ENCODE data around the gene CARF. TPM values are rescaled to one million over a fixed set of nuclear protein-coding genes. Genes with fewer than 3 reads are reported as not detected.
A peak's percentile ranks its signal among the peaks of the same experiment; 100 is the strongest.

The CARF gene
- total and polyA plus RNA-seq, 2 of the 13 experiments (the other 11 are each of a cell fraction or from before 2014, with no cell fraction given): 3.0 to 5.4 TPM

- TF ChIP-seq GFI1 (CRISPR knock-in tag; IDR thresholded peaks at IDR 0.05; ENCODE audit: borderline replicate concordance) (0 out of 2 replicates have a peak, but pooled peaks have one; percentile 28), ATF2 (CRISPR knock-in tag; IDR thresholded peaks at IDR 0.05) (peak; percentile 55; the same call in 1 of the 2 replicates), EP300 (IDR thresholded peaks at IDR 0.05; ENCODE audit: low read depth in 2 of 2, low read length in 2 of 2) (no peak), EP300 (CRISPR knock-in tag; IDR thresholded peaks at IDR 0.05; ENCODE audit: borderline replicate concordance) (no peak), ZBTB34 (CRISPR knock-in tag; IDR thresholded peaks at IDR 0.05) (no peak), PPARG (CRISPR knock-in tag; conservative IDR thresholded peaks at IDR 0.05) (peak; percentile 21), ZSCAN5A (CRISPR knock-in tag; IDR thresholded peaks at IDR 0.05; ENCODE audit: borderline replicate concordance) (no peak), ZNF496 (CRISPR knock-in tag; IDR thresholded peaks at IDR 0.05; ENCODE audit: insufficient replicate concordance) (no peak), ARHGAP35 (CRISPR knock-in tag; IDR thresholded peaks at IDR 0.05; ENCODE audit: borderline replicate concordance) (no peak), MEIS2 (CRISPR knock-in tag; IDR thresholded peaks at IDR 0.05) (no peak; the same call in 1 of the 2 replicates), ZNF891 (CRISPR knock-in tag; IDR thresholded peaks at IDR 0.05) (no peak), ZNF337 (CRISPR knock-in tag; IDR thresholded peaks at IDR 0.05; ENCODE audit: borderline replicate concordance, low read depth) (0 out of 2 replicates have a peak, but pooled peaks have one; percentile 56), ZNF788 (CRISPR knock-in tag; IDR thresholded peaks at IDR 0.05; ENCODE audit: borderline replicate concordance) (peak; percentile 81; the same call in 1 of the 2 replicates), MIER3 (CRISPR knock-in tag; IDR thresholded peaks at IDR 0.05; ENCODE audit: borderline replicate concordance) (0 out of 2 replicates have a peak, but pooled peaks have one; percentile 15), TGIF2 (CRISPR knock-in tag; IDR thresholded peaks at IDR 0.05) (no peak; the same call in 1 of the 2 replicates), BRD4 (CRISPR knock-in tag; IDR thresholded peaks at IDR 0.05) (no peak), POLR2G (IDR thresholded peaks at IDR 0.05; ENCODE audit: low read depth, low read length) (peak; percentile 90), MIER2 (CRISPR knock-in tag; IDR thresholded peaks at IDR 0.05) (0 out of 2 replicates have a peak, but pooled peaks have one; percentile 21), ZNF614 (CRISPR knock-in tag; IDR thresholded peaks at IDR 0.05; ENCODE audit: borderline replicate concordance) (peak; percentile 63; the same call in 1 of the 2 replicates)
- TF ChIP-seq, protein P1, sequence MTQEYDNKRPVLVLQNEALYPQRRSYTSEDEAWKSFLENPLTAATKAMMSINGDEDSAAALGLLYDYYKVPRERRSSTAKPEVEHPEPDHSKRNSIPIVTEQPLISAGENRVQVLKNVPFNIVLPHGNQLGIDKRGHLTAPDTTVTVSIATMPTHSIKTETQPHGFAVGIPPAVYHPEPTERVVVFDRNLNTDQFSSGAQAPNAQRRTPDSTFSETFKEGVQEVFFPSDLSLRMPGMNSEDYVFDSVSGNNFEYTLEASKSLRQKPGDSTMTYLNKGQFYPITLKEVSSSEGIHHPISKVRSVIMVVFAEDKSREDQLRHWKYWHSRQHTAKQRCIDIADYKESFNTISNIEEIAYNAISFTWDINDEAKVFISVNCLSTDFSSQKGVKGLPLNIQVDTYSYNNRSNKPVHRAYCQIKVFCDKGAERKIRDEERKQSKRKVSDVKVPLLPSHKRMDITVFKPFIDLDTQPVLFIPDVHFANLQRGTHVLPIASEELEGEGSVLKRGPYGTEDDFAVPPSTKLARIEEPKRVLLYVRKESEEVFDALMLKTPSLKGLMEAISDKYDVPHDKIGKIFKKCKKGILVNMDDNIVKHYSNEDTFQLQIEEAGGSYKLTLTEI (CRISPR knock-in tag; conservative IDR thresholded peaks at IDR 0.05): no peak
- TF ChIP-seq, protein P2, sequence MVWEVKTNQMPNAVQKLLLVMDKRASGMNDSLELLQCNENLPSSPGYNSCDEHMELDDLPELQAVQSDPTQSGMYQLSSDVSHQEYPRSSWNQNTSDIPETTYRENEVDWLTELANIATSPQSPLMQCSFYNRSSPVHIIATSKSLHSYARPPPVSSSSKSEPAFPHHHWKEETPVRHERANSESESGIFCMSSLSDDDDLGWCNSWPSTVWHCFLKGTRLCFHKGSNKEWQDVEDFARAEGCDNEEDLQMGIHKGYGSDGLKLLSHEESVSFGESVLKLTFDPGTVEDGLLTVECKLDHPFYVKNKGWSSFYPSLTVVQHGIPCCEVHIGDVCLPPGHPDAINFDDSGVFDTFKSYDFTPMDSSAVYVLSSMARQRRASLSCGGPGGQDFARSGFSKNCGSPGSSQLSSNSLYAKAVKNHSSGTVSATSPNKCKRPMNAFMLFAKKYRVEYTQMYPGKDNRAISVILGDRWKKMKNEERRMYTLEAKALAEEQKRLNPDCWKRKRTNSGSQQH (CRISPR knock-in tag; IDR thresholded peaks at IDR 0.05; ENCODE audit: low read depth): peak; percentile 89
These were observed at the start of gene CARF, which contains the start of gene WDR12 (continued) for GRCh38 chr2:202911512-202912341.

Data from HepG2 (cell line).